DMS153 (cell line): Measurements from ENCODE around the gene IL36G.

Experiments used
- DNase-seq: peaks from one replicate; lab custom pipeline; 2025; lab: John Stamatoyannopoulos, UW

The IL36G gene

GRCh38 chr2:113018509-113018908 lies 40.7 kb downstream of the IL36G start:
- DNase-seq: no peak

GRCh38 chr2:113021312-113021711 lies 43.5 kb downstream of the IL36G start:
- no peak for DNase-seq

GRCh38 chr2:113024764-113025163 lies 47.0 kb downstream of the IL36G start:
- DNase-seq: no peak

GRCh38 chr2:113025737-113026136 lies 47.9 kb downstream of the IL36G start:
- DNase-seq: no peak

- no peak for DNase-seq
These were observed 49.9 kb downstream of the IL36G start for GRCh38 chr2:113027691-113028090.

- no peak for DNase-seq
These were observed 50.3 kb downstream of the IL36G start for GRCh38 chr2:113028112-113028511.

- no peak for DNase-seq
These were observed 54.9 kb downstream of the IL36G start for GRCh38 chr2:113032737-113033136.

GRCh38 chr2:113034016-113034415 lies 56.2 kb downstream of the IL36G start:
- DNase-seq: no peak
